SJCRH30 (cell line): ENCODE results near the gene PSMD13. TPM values are rescaled to one million over a fixed set of nuclear protein-coding genes. Genes with fewer than 3 reads are reported as not detected.
"Not testable (repeated sequence)": the region's sequence is repeated elsewhere in the genome, so short reads cannot be mapped to it uniquely, and the experiment has no call there.

Experiments
- DNase-seq, 2 experiments: peaks; one replicate each; pipeline ENCODE4 v3.0.0-alpha.2; 2015 to 2020
- H3K27ac ChIP-seq: fragments of 250-450 bp; sonication (Bioruptor Pico); 2 replicates; pipeline ENCODE4 v1.5.1; 2020; ENCODE audit warnings: mild to moderate bottlenecking, moderate library complexity
- H3K27me3 ChIP-seq: fragments of 250-450 bp; sonication (Bioruptor Pico); 2 replicates; pipeline ENCODE4 v1.5.1; 2020; ENCODE audit warnings: mild to moderate bottlenecking, moderate library complexity
- H3K36me3 ChIP-seq: fragments of 250-450 bp; sonication (Bioruptor Pico); 2 replicates; pipeline ENCODE4 v1.5.1; 2020; ENCODE audit warnings: mild to moderate bottlenecking, moderate library complexity
- H3K4me1 ChIP-seq: fragments of 250-450 bp; sonication (Bioruptor Pico); 2 replicates; pipeline ENCODE4 v1.5.1; 2020; ENCODE audit warnings: mild to moderate bottlenecking, moderate library complexity
- H3K4me3 ChIP-seq: fragments of 250-450 bp; sonication (Bioruptor Pico); 2 replicates; pipeline ENCODE4 v1.5.1; 2020; ENCODE audit warnings: mild to moderate bottlenecking, moderate library complexity
- H3K9me3 ChIP-seq: fragments of 250-450 bp; sonication (Bioruptor Pico); replicated peaks from 2 replicates; pipeline ENCODE4 v1.5.1; 2020; ENCODE audit warnings: mild to moderate bottlenecking, moderate library complexity
- total RNA-seq: library from RNA; depleted of rRNA; stranded (reverse); fragments of >200 nt; shearing (Covaris generic); gene quantifications from 2 replicates; pipeline ENCODE4 v1.2.3, GENCODE V29; 2014

The PSMD13 gene
- total RNA-seq, 1 experiment from 2014 or later = 131 TPM

- no peaks in the 10 kb centered on the region for H3K4me1 ChIP-seq
- H3K9me3 ChIP-seq = no peaks in the 10 kb centered on the region
- no peak overlapping the region for H3K4me3 ChIP-seq
- no peaks in the 10 kb centered on the region for H3K36me3 ChIP-seq
- H3K27me3 ChIP-seq = no peaks in the 10 kb centered on the region
- no peak overlapping the region for H3K27ac ChIP-seq
- no peak for DNase-seq
Observed at GRCh38 chr11:221539-221938, 15.2 kb upstream of the PSMD13 start.

GRCh38 chr11:221998-222789 lies 14.6 kb upstream of the PSMD13 start:
- H3K27ac ChIP-seq = no peak overlapping the region
- H3K4me1 ChIP-seq = no peaks in the 10 kb centered on the region
- no peaks in the 10 kb centered on the region for H3K9me3 ChIP-seq
- no peaks in the 10 kb centered on the region for H3K36me3 ChIP-seq
- H3K27me3 ChIP-seq = no peaks in the 10 kb centered on the region
- no peak overlapping the region for H3K4me3 ChIP-seq
- no peak for DNase-seq

- DNase-seq = no peak
- Histone ChIP-seq H3K9me3 (no peaks in the 10 kb centered on the region), H3K27me3 (no peaks in the 10 kb centered on the region), H3K27ac (no peak overlapping the region), H3K36me3 (no peaks in the 10 kb centered on the region), H3K4me3 (no peak overlapping the region), H3K4me1 (no peaks in the 10 kb centered on the region)
Observed at GRCh38 chr11:223026-223789, 13.6 kb upstream of the PSMD13 start.

GRCh38 chr11:223884-224283 lies 12.9 kb upstream of the PSMD13 start:
- Histone ChIP-seq H3K4me3 (no peak overlapping the region), H3K27me3 (no peaks in the 10 kb centered on the region), H3K4me1 (no peaks in the 10 kb centered on the region), H3K27ac (no peak overlapping the region), H3K9me3 (no peaks in the 10 kb centered on the region), H3K36me3 (no peaks in the 10 kb centered on the region)
- no peak for DNase-seq

GRCh38 chr11:224424-224823 lies 12.4 kb upstream of the PSMD13 start:
- H3K27ac ChIP-seq = no peak overlapping the region
- H3K9me3 ChIP-seq = no peaks in the 10 kb centered on the region
- no peaks in the 10 kb centered on the region for H3K36me3 ChIP-seq
- DNase-seq = no peak
- no peaks in the 10 kb centered on the region for H3K4me1 ChIP-seq
- H3K27me3 ChIP-seq = no peaks in the 10 kb centered on the region
- no peak overlapping the region for H3K4me3 ChIP-seq

GRCh38 chr11:225734-226453 lies 10.9 kb upstream of the PSMD13 start:
- no peaks in the 10 kb centered on the region for H3K36me3 ChIP-seq
- H3K4me1 ChIP-seq = no peaks in the 10 kb centered on the region
- DNase-seq = no peak
- H3K27ac ChIP-seq = no peak overlapping the region
- H3K4me3 ChIP-seq = no peak overlapping the region
- H3K27me3 ChIP-seq = no peaks in the 10 kb centered on the region
- no peaks in the 10 kb centered on the region for H3K9me3 ChIP-seq

GRCh38 chr11:227824-228379 lies 8.9 kb upstream of the PSMD13 start:
- Histone ChIP-seq H3K4me1 (no peaks in the 10 kb centered on the region), H3K27ac (no peak overlapping the region), H3K9me3 (no peaks in the 10 kb centered on the region), H3K36me3 (no peaks in the 10 kb centered on the region), H3K4me3 (no peak overlapping the region), H3K27me3 (no peaks in the 10 kb centered on the region)
- DNase-seq = no peak

GRCh38 chr11:230431-230830 lies 6.3 kb upstream of the PSMD13 start:
- Histone ChIP-seq H3K4me3 (no peak overlapping the region), H3K9me3 (no peaks in the 10 kb centered on the region), H3K4me1 (no peaks in the 10 kb centered on the region; the same call in 1 of the 2 replicates), H3K36me3 (no peaks in the 10 kb centered on the region), H3K27me3 (no peaks in the 10 kb centered on the region), H3K27ac (no peak overlapping the region)
- no peak for DNase-seq

GRCh38 chr11:232783-233565 lies 3.8 kb upstream of the PSMD13 start:
- no peaks in the 10 kb centered on the region for H3K27me3 ChIP-seq
- H3K4me1 ChIP-seq = peaks cover 4% of the 10 kb centered on the region
- DNase-seq = no peak
- H3K36me3 ChIP-seq = no peaks in the 10 kb centered on the region
- no peaks in the 10 kb centered on the region for H3K9me3 ChIP-seq
- H3K4me3 ChIP-seq = no peak overlapping the region
- H3K27ac ChIP-seq = no peak overlapping the region

- Histone ChIP-seq H3K27me3 (no peaks in the 10 kb centered on the region), H3K4me1 (peaks cover 5% of the 10 kb centered on the region), H3K4me3 (peak overlapping the region; percentile 90), H3K9me3 (no peaks in the 10 kb centered on the region), H3K36me3 (peaks cover 6% of the 10 kb centered on the region; the same call in 1 of the 2 replicates), H3K27ac (no peak overlapping the region)
- no peak for DNase-seq
Observed at GRCh38 chr11:235180-235579, 1.6 kb upstream of the PSMD13 start.

GRCh38 chr11:235609-235996 lies 1.2 kb upstream of the PSMD13 start:
- Histone ChIP-seq H3K4me1 (peaks cover 5% of the 10 kb centered on the region), H3K4me3 (peak overlapping the region; percentile 90), H3K27ac (peak overlapping the region; percentile 64), H3K9me3 (no peaks in the 10 kb centered on the region), H3K36me3 (peaks cover 6% of the 10 kb centered on the region; the same call in 1 of the 2 replicates), H3K27me3 (no peaks in the 10 kb centered on the region)
- no peak for DNase-seq

- H3K4me1 ChIP-seq = peaks cover 5% of the 10 kb centered on the region
- peaks cover 6% of the 10 kb centered on the region; the same call in 1 of the 2 replicates for H3K36me3 ChIP-seq
- DNase-seq = peak; percentile 78 to 79
- no peaks in the 10 kb centered on the region for H3K27me3 ChIP-seq
- peak within 1 kb of the TSS; percentile 90 for H3K4me3 ChIP-seq
- no peaks in the 10 kb centered on the region for H3K9me3 ChIP-seq
- peak within 1 kb of the TSS; percentile 64 for H3K27ac ChIP-seq
Observed at GRCh38 chr11:235997-236773, 591 bp upstream of the PSMD13 start, which contains the start of gene SIRT3. SIRT3 (minus strand) TSS chr11:236342; CDS start chr11:236328, 14 bp downstream.

GRCh38 chr11:238346-238745 lies 1.6 kb downstream of the PSMD13 start:
- H3K4me3 ChIP-seq, H3K4me1 ChIP-seq, H3K27ac ChIP-seq, H3K27me3 ChIP-seq, DNase-seq, H3K9me3 ChIP-seq: not testable (repeated sequence)
- peaks cover 14% of the 10 kb centered on the region for H3K36me3 ChIP-seq
